GM12801 (cell line): ENCODE measurements around the gene GRN.

Experiments
- TF ChIP-seq, protein P1 (sequence below): IDR thresholded peaks from one replicate; pipeline ENCODE4 v1.5.1; 2011; ENCODE audit warnings: control low read depth; ENCODE audit not compliant: insufficient read length; ENCODE audit errors: extremely low read depth

GRN gene

DNA sequence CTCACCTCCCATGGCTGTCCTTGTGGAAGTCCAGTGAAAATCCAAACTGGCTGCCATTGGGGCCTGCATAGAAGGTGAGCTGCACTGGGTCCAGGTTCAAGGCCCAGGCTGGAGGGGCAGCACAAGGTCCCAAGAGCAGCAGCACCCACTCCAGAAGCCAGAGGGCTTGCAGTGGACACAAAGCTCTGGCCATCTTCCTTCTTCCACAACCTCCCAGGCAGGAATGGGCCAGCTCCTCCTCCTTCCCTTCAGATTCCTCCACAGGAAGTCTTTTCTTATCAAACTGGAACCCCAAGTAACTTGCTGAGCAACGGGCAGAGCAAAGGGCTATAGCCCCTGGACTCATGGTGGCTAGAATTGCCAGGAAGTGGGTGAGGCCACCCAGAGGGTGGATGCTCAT is 44.2 kb downstream of the GRN start, which contains the start of gene ITGA2B:
Gene ITGA2B, minus strand, starts transcription at position 369 of the 400 bp plus-strand sequence. Its CDS starts 176 bp downstream, at position 193.
- TF ChIP-seq, protein P1, sequence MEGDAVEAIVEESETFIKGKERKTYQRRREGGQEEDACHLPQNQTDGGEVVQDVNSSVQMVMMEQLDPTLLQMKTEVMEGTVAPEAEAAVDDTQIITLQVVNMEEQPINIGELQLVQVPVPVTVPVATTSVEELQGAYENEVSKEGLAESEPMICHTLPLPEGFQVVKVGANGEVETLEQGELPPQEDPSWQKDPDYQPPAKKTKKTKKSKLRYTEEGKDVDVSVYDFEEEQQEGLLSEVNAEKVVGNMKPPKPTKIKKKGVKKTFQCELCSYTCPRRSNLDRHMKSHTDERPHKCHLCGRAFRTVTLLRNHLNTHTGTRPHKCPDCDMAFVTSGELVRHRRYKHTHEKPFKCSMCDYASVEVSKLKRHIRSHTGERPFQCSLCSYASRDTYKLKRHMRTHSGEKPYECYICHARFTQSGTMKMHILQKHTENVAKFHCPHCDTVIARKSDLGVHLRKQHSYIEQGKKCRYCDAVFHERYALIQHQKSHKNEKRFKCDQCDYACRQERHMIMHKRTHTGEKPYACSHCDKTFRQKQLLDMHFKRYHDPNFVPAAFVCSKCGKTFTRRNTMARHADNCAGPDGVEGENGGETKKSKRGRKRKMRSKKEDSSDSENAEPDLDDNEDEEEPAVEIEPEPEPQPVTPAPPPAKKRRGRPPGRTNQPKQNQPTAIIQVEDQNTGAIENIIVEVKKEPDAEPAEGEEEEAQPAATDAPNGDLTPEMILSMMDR, result no peak

DNA sequence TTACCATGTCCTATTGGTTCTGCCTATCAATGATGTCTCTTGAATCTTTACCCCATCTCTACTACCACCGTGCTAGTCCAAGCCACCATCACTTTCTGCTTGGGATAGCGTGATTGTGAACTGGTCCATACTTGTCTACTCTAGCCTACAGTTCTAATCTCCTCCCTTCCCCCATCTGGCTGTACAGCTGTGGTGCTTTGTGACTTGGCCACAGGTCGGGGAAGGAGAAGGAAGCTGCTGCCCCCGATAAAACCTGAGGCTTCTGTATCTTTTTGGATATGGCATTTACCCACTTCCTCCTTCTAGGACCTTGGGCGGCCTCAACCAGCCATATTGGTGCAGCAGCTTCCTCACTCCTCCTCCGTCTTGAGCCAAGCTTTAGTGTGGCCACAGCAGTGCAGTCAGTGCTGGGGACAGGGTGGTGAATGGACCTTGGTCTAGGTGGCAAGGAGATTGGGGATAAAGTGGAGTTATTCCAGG is 44.7 kb downstream of the GRN start:
- TF ChIP-seq, protein P1, result no peak

DNA sequence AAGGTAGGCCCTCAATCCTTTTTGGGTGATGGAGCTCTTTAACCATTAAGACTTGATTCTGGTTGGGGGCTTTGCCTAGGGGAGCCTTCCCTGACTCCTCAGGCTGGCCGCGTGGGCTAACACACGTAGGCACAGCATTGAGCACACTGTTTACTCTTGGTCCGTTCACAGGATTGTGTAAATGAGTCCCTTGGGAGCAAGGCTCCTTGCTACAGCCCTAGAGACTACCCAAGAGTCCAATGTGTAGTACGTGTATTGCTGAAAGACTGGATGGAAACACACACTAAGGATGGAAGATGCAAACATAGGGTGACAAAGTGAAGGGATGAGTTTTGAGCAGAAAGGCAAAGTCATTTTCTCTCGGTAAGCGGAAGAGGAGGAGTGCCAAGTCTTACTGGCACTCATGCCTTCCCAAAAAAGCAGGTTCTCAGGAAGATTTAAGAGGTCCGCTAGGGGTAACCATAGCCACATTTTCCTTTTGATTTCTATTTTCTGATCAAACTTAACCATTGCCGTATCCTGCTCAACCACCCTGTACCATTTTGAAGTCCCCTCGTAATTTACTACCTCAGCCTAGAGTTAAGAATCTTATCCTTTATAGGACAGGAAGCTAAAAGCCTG is 45.3 kb downstream of the GRN start:
- TF ChIP-seq, protein P1, result no peak

GRCh38 chr17:44394833-44395232 is 49.7 kb downstream of the GRN start:
- TF ChIP-seq, protein P1, result no peak

DNA sequence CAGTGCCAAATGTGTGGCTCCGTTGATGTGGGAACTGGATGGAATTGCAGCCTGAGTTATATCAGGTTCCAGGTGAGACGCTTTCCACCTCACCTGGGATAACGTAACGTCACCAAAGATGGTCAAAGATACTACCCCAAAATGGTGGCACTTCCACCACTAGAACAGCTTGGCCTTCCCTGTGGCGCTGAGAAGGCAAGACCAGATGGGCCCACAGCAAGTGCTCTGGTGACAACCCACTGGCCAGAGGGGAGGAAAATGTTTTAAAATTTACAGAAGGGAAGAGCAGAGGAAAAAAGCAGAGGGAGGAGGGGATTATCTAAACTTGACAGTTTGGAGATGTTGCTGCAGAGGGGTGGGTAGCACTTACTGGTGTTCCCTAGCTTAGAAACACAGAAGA is 51.8 kb downstream of the GRN start:
- TF ChIP-seq, protein P1, result no peak

DNA sequence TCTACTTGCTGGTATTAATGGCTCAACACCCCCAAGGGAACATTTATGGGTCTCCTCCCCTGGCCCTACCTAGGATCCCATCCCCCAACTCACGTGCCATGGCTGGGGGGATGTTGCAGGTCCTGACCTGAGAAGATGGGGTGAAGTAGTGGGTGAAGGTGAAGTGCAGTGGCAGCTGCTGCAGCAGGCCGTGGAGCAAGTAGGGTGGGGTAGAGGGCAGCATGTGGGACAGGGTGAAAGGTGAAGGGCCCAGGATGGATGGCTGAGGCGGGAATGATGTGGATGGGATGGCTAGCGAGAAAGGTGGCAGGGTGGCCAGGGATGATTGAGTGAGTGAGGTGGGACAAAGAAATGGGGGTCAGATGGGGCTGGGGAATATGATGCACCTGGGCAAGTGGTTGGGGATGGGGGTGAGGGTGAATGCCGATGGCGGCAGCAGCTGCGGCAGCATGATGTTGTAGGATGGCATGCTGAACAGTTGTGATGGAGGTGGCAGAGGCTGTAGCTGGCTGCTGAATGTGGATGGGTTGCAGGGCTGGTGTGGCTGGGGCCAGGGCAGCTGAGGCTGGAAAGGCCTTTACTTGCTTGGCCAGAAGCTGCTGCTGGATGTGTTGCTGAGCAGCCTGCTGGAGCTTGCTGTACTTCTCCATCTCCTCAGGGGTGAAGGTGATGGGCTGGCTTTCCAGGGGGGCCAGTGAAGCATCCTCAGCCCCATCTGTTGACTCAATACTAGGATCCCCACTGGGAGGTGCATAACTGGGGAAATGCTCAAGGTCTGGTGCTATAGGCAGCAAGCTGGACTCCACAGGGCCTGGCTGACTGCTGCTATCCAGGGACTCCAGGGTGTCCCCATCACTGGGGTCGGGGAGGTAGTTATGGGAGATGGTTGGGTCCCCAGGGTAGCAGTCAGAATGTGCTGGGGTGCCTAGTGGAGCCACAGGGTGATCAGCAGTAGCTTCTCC is 52.7 kb downstream of the GRN start:
- TF ChIP-seq, protein P1, result no peak
